WTC11 (cell line): ENCODE measurements around the gene NACC2. TPM values are rescaled to one million over a fixed set of nuclear protein-coding genes. Genes with fewer than 3 reads are reported as not detected.

Experiments used
- ATAC-seq: fragments of 200-7000 bp; cut with Tn5 transposase; 2 replicates; pipeline ENCODE4 v1.10.0; 2021; ENCODE audit warnings: mild to moderate bottlenecking, moderate library complexity
- CTCF ChIA-PET: fragments of 300-600 bp; sonication (Branson Sonifier 250); formaldehyde crosslinking; loops from one replicate; lab custom pipeline; 2021; ENCODE audit warnings: antibody characterized with exemption; lab: Charles Lee
- POLR2A ChIA-PET: fragments of 350-600 bp; sonication (Branson Sonifier 250); formaldehyde crosslinking; loops from one replicate; lab custom pipeline; 2021; ENCODE audit warnings: antibody characterized with exemption; lab: Charles Lee
- DNase-seq: peaks from one replicate; pipeline ENCODE4 v3.0.0; 2021; ENCODE audit warnings: low spot score
- H3K27ac Mint-ChIP-seq: 2 replicates; pipeline ENCODE4 v1.8.0; 2021; ENCODE audit warnings: mixed read lengths
- H3K27me3 Mint-ChIP-seq: 2 replicates; pipeline ENCODE4 v1.8.0; 2021; ENCODE audit warnings: low read depth, mild to moderate bottlenecking, moderate library complexity, mixed read lengths
- H3K36me3 Mint-ChIP-seq: 2 replicates; pipeline ENCODE4 v1.8.0; 2021; ENCODE audit warnings: mixed read lengths
- H3K4me1 Mint-ChIP-seq: 2 replicates; pipeline ENCODE4 v1.8.0; 2022; ENCODE audit warnings: mixed read lengths
- H3K4me3 Mint-ChIP-seq: 2 replicates; pipeline ENCODE4 v1.8.0; 2021; ENCODE audit warnings: mild to moderate bottlenecking, moderate library complexity, mixed read lengths
- H3K9me3 Mint-ChIP-seq: 2 replicates; pipeline ENCODE4 v1.8.0; 2021; ENCODE audit warnings: mixed read lengths
- ETV6 ChIP-seq: sonication (generic); formaldehyde crosslinking; IDR thresholded peaks from 2 replicates; pipeline ENCODE4 v1.8.1; 2022; ENCODE audit warnings: mild to moderate bottlenecking, missing genetic modification reagents
- FOXP4 ChIP-seq: sonication (generic); formaldehyde crosslinking; IDR thresholded peaks from 2 replicates; pipeline ENCODE4 v1.8.0; 2022; ENCODE audit warnings: mild to moderate bottlenecking, missing genetic modification reagents
- GRHL2 ChIP-seq: fragments of 250-450 bp; sonication (Bioruptor Pico); IDR thresholded peaks from 2 replicates; pipeline ENCODE4 v1.8.0; 2022; ENCODE audit warnings: mild to moderate bottlenecking, moderate library complexity; ENCODE audit not compliant: insufficient replicate concordance, severe bottlenecking
- IRF1 ChIP-seq: sonication (generic); formaldehyde crosslinking; IDR thresholded peaks from 2 replicates; pipeline ENCODE4 v1.8.0; 2023; ENCODE audit warnings: missing genetic modification reagents
- JAZF1 ChIP-seq: fragments of 250-450 bp; sonication (Bioruptor Pico); IDR thresholded peaks from 2 replicates; pipeline ENCODE4 v1.9.0; 2021; ENCODE audit warnings: moderate library complexity, mild to moderate bottlenecking, inconsistent platforms
- NFE2L1 ChIP-seq: sonication (generic); formaldehyde crosslinking; IDR thresholded peaks from 2 replicates; pipeline ENCODE4 v1.8.1; 2023; ENCODE audit warnings: missing genetic modification reagents
- PREB ChIP-seq: sonication (generic); formaldehyde crosslinking; IDR thresholded peaks from 2 replicates; pipeline ENCODE4 v1.8.1; 2022; ENCODE audit warnings: mild to moderate bottlenecking, missing genetic modification reagents, moderate library complexity, borderline replicate concordance
- SP1 ChIP-seq: sonication (generic); formaldehyde crosslinking; conservative IDR thresholded peaks from 2 replicates; pipeline ENCODE4 v1.8.1; 2022; ENCODE audit warnings: missing genetic modification reagents
- TEAD1 ChIP-seq: sonication (generic); formaldehyde crosslinking; IDR thresholded peaks from 2 replicates; pipeline ENCODE4 v1.8.0; 2022; ENCODE audit warnings: mild to moderate bottlenecking, missing genetic modification reagents
- TP53 ChIP-seq: sonication (generic); formaldehyde crosslinking; IDR thresholded peaks from 2 replicates; pipeline ENCODE4 v1.8.1; 2023; ENCODE audit warnings: mild to moderate bottlenecking, missing genetic modification reagents
- ZNF121 ChIP-seq: sonication (generic); formaldehyde crosslinking; IDR thresholded peaks from 2 replicates; pipeline ENCODE4 v1.8.0; 2023; ENCODE audit warnings: missing genetic modification reagents
- ZNF219 ChIP-seq: sonication (generic); formaldehyde crosslinking; IDR thresholded peaks from 2 replicates; pipeline ENCODE4 v1.8.0; 2023; ENCODE audit warnings: missing genetic modification reagents, mild to moderate bottlenecking, borderline replicate concordance
- ZNF671 ChIP-seq: fragments of 250-450 bp; sonication (Bioruptor Pico); IDR thresholded peaks from 2 replicates; pipeline ENCODE4 v1.8.0; 2021; ENCODE audit warnings: mild to moderate bottlenecking
- total RNA-seq: library from RNA; stranded (reverse); gene quantifications from 3 replicates; pipeline ENCODE4 v1.2.3, GENCODE V29; 2021
- TF ChIP-seq, protein P1 (sequence below): fragments of 250-450 bp; sonication (Bioruptor Pico); conservative IDR thresholded peaks from 2 replicates; pipeline ENCODE4 v1.9.0; 2021; ENCODE audit warnings: mild to moderate bottlenecking
- TF ChIP-seq, protein P2 (sequence below): fragments of 250-450 bp; sonication (Bioruptor Pico); IDR thresholded peaks from 2 replicates; pipeline ENCODE4 v1.8.0; 2021; ENCODE audit warnings: mild to moderate bottlenecking
- TF ChIP-seq, protein P3 (sequence below): sonication (generic); formaldehyde crosslinking; IDR thresholded peaks from 2 replicates; pipeline ENCODE4 v1.8.1; 2023; ENCODE audit warnings: mild to moderate bottlenecking, missing genetic modification reagents, moderate library complexity
- TF ChIP-seq, protein P4 (sequence below): sonication (generic); formaldehyde crosslinking; IDR thresholded peaks from 2 replicates; pipeline ENCODE4 v1.8.0; 2022; ENCODE audit warnings: mild to moderate bottlenecking, missing genetic modification reagents
- TF ChIP-seq, protein P5 (sequence below): sonication (generic); formaldehyde crosslinking; IDR thresholded peaks from 2 replicates; pipeline ENCODE4 v1.8.0; 2023; ENCODE audit warnings: missing genetic modification reagents, mild to moderate bottlenecking, borderline replicate concordance

The NACC2 gene
- total RNA-seq, 1 experiment from 2014 or later, result 17.1 TPM

DNA sequence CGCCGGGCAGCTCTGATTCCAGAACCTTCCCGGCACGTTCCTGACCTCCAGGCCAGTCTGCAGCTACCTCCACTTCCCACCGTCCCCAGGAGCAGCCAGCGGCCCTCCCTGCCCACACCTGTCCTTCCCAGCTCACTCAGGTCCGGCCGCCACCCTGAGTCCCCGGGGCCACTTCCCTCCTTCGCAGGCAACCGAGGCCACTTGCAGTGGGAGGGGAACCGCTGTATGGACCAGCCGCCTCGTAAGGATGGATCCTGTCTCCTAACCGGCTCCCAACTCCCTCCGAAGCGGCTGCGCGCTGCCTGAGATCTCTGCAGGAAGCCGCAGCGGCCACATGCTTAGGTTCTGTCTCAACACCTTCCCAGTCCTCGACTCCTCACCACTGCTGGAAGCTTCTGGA lies 16.1 kb upstream of the NACC2 start:
- DNase-seq (no peak), ATAC-seq (no peak)
- Mint-ChIP-seq H3K9me3 (no peaks in the 10 kb centered on the region), H3K4me1 (peaks cover 37% of the 10 kb centered on the region), H3K27me3 (no peaks in the 10 kb centered on the region), H3K4me3 (no peak overlapping the region), H3K36me3 (no peaks in the 10 kb centered on the region), H3K27ac (peak overlapping the region; percentile 27; the same call in 1 of the 2 replicates)
- no peak for TF ChIP-seq ZNF121 (CRISPR knock-in tag)
- TF ChIP-seq ZNF219, result no peak
- no peak for TF ChIP-seq JAZF1 (CRISPR knock-in tag)
- TF ChIP-seq, protein P1, sequence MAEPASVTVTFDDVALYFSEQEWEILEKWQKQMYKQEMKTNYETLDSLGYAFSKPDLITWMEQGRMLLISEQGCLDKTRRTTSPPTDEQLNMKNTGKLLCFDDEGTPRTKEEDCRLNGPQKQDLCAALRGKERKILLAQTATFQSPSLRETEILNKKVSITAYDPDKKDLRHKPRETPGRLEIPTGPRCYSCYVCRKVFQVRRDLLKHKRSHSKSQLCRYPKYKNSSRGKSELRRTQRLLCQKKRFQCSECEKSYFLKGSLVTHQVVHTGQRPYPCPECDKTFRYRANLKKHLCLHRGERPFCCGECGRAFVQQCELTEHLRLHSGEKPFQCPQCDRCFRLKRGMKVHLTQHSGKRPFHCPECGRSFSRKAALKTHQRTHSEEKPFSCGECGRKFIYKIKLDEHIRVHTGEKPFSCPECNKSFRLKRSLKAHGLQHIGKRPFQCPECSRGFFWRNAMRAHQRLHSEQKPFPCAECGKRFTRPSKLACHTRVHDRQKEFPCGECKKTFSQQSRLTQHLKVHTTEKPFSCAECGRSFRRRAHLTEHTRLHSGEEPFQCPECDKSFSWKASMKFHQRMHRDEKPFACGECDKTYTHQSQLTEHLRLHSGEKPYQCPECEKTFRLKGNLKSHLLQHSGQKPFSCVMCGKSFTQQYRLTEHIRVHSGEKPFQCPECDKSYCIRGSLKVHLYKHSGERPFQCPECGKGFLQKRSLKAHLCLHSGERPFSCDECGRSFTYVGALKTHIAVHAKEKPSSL (CRISPR knock-in tag), result no peak
- TF ChIP-seq TP53, result no peak
- no peak for TF ChIP-seq GRHL2 (CRISPR knock-in tag)
- no peak for TF ChIP-seq ZNF671 (CRISPR knock-in tag)
- TF ChIP-seq PREB (CRISPR knock-in tag), result no peak
- TF ChIP-seq IRF1 (CRISPR knock-in tag), result no peak
- TF ChIP-seq, protein P2, sequence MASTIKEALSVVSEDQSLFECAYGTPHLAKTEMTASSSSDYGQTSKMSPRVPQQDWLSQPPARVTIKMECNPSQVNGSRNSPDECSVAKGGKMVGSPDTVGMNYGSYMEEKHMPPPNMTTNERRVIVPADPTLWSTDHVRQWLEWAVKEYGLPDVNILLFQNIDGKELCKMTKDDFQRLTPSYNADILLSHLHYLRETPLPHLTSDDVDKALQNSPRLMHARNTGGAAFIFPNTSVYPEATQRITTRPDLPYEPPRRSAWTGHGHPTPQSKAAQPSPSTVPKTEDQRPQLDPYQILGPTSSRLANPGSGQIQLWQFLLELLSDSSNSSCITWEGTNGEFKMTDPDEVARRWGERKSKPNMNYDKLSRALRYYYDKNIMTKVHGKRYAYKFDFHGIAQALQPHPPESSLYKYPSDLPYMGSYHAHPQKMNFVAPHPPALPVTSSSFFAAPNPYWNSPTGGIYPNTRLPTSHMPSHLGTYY (CRISPR knock-in tag), result no peak
- CTCF ChIA-PET, result interaction anchor here (0.6 to 1.9 kb wide), 7 partner anchors 11 to 156 kb away, joined by 3 to 12 read pairs (median 4); no protein-coding TSS in a partner anchor
- POLR2A ChIA-PET, result interaction anchor here (0.7 to 1.2 kb wide), 2 partner anchors 16 to 653 kb away, joined by 3 to 4 read pairs; partner anchors contain the start of gene NACC2

DNA sequence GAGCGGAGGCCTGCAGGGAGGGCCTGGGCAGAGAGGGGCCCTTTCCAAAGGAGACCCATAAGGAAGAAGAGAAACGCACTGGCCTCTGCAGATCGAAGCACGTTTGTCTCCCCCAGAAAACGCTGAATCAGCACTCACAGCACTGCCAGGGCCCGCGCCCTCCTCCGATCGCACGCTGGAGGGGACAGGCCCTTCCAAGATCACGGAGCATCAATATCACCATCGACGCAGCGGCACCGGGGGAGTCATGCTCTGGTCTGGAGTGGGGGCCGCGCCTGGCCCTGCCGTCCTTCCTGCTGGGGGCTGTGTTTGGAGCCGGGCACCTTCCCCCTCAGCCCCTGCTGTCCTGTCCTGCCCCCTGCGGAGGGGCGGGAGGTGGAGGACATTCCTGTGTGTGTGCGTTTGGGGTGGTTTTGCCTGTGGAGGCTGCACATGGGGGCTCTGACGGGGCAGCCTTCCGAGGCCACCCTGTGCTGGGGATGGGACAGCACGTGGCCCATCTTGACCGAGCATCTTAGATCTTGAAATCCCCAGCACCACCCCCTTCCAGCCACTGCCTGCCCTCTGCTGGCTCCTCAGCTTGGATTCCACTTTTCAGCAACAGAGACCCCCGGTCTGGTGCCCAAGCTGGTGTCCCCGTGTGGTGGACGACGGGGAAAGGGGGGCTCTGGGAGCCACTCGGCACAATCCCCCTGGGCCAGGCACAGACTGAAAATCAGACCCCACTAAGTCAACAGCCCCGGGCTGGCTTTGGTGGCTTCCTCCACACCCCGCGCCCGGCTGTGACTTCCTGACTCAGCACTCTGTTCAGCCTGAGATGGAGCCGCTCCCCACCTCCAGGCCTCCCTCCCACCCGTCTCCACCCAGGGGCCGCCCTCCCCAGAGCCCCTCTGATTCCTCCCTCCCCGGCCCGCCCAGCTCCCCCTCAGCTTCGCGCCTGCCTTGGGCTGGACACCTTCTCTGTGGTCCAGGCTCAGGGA lies 15.3 kb upstream of the NACC2 start:
- no peak overlapping the region for H3K27ac Mint-ChIP-seq
- ChIA-PET POLR2A (interaction anchor here (0.5 to 0.7 kb wide), 2 partner anchors 14 to 653 kb away, joined by 4 read pairs; no protein-coding TSS in a partner anchor), CTCF (interaction anchor here (0.6 to 2.1 kb wide), 10 partner anchors 8 to 143 kb away, joined by 3 to 12 read pairs (median 4); partner anchors contain the start of gene NACC2)
- no peaks in the 10 kb centered on the region for H3K9me3 Mint-ChIP-seq
- H3K4me1 Mint-ChIP-seq, result peaks cover 43% of the 10 kb centered on the region
- no peaks in the 10 kb centered on the region for H3K27me3 Mint-ChIP-seq
- DNase-seq, result no peak
- peak overlapping the region; percentile 53 for H3K4me3 Mint-ChIP-seq
- ATAC-seq, result peak; percentile 5; the same call in 1 of the 2 replicates
- no peaks in the 10 kb centered on the region for H3K36me3 Mint-ChIP-seq
- TF ChIP-seq, protein P3, sequence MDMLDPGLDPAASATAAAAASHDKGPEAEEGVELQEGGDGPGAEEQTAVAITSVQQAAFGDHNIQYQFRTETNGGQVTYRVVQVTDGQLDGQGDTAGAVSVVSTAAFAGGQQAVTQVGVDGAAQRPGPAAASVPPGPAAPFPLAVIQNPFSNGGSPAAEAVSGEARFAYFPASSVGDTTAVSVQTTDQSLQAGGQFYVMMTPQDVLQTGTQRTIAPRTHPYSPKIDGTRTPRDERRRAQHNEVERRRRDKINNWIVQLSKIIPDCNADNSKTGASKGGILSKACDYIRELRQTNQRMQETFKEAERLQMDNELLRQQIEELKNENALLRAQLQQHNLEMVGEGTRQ (CRISPR knock-in tag), result peak; percentile 54
- TF ChIP-seq SP1 (CRISPR knock-in tag), result 0 out of 2 replicates have a peak, but pooled peaks have one; percentile 25
- TF ChIP-seq TP53, result no peak
- TF ChIP-seq, protein P4, sequence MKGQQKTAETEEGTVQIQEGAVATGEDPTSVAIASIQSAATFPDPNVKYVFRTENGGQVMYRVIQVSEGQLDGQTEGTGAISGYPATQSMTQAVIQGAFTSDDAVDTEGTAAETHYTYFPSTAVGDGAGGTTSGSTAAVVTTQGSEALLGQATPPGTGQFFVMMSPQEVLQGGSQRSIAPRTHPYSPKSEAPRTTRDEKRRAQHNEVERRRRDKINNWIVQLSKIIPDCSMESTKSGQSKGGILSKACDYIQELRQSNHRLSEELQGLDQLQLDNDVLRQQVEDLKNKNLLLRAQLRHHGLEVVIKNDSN, result peak; percentile 69; the same call in 1 of the 2 replicates
- TF ChIP-seq, protein P5, sequence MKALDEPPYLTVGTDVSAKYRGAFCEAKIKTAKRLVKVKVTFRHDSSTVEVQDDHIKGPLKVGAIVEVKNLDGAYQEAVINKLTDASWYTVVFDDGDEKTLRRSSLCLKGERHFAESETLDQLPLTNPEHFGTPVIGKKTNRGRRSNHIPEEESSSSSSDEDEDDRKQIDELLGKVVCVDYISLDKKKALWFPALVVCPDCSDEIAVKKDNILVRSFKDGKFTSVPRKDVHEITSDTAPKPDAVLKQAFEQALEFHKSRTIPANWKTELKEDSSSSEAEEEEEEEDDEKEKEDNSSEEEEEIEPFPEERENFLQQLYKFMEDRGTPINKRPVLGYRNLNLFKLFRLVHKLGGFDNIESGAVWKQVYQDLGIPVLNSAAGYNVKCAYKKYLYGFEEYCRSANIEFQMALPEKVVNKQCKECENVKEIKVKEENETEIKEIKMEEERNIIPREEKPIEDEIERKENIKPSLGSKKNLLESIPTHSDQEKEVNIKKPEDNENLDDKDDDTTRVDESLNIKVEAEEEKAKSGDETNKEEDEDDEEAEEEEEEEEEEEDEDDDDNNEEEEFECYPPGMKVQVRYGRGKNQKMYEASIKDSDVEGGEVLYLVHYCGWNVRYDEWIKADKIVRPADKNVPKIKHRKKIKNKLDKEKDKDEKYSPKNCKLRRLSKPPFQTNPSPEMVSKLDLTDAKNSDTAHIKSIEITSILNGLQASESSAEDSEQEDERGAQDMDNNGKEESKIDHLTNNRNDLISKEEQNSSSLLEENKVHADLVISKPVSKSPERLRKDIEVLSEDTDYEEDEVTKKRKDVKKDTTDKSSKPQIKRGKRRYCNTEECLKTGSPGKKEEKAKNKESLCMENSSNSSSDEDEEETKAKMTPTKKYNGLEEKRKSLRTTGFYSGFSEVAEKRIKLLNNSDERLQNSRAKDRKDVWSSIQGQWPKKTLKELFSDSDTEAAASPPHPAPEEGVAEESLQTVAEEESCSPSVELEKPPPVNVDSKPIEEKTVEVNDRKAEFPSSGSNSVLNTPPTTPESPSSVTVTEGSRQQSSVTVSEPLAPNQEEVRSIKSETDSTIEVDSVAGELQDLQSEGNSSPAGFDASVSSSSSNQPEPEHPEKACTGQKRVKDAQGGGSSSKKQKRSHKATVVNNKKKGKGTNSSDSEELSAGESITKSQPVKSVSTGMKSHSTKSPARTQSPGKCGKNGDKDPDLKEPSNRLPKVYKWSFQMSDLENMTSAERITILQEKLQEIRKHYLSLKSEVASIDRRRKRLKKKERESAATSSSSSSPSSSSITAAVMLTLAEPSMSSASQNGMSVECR (CRISPR knock-in tag), result peak; percentile 63; the same call in 1 of the 2 replicates
- peak; percentile 71; the same call in 1 of the 2 replicates for TF ChIP-seq NFE2L1
- peak; percentile 61; the same call in 1 of the 2 replicates for TF ChIP-seq FOXP4
- TF ChIP-seq ETV6, result no peak
- 0 out of 2 replicates have a peak, but pooled peaks have one; percentile 24 for TF ChIP-seq TEAD1 (CRISPR knock-in tag)
